Raji (cell line): ENCODE measurements around the gene MAU2.

ENCODE experiments used
- POLR2A ChIP-seq: IDR thresholded peaks from 2 replicates; pipeline ENCODE4 v1.6.1; 2011; ENCODE audit warnings: low read depth, low read length, control low read depth; ENCODE audit not compliant: insufficient read depth

Gene MAU2

DNA sequence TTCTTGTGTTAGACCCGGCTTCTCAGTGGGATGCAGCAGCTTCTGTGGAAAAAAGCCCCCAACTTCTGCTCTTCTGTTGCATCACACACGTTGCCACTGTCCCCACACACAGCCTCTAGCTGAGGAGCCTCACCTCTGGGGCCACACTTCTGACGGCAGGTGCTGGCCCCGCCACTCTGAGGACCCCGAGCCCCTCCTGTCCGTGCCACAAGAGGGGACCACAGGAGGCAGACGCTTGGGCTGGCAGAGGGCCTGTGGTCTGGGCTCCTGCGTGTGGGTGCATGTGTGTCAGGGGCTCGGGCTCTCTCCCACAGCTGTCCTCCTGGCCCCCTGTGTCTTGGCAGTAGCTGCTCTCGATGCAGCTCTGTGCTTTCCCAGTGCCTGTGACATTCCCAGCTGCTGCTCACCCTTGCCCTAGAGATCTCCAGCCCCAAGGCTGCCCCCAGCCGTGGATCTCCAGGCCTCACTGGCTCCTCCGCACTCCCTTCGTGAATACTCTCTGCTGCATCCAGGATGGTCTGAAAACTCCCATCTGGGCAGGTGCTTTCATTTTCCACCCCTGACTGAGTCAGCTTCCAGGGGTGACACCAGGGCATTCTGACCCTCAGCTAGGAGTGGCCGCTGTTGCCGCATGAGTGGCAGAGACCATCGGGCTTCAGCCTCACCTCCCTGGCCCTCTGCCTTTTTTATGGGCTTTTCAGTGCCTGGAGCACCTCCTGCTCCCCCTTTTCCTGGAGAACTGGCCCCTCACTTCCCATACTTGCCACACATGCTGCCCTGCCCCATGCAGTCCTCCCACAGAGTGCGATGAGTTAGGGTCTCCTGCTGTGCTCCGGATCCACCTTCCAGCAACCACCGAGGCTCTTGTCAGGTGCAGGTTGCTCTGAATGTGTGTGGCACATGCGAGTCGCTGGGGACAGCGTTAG lies 13.7 kb downstream of the MAU2 start:
- no peak for TF ChIP-seq POLR2A

DNA sequence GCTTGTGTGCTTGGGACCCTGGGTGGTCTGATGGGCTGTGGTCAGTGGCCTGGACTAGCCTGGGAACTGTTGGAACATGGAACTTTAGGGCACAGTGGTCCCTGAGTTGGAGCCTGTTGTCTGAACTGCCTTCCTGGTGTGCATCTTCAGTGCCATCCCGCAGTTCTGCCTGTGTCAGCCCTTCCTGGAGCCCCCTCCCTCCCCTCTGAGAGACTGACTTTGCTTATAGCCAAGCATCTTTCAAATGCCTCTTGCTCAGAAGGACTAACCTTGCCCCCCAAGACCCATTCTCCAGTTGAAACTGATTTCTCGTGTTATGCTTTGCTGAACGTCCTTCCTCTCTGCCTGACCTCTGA lies 14.3 kb downstream of the MAU2 start:
- no peak for TF ChIP-seq POLR2A

GRCh38 chr19:19335408-19336158 lies 15.0 kb downstream of the MAU2 start:
- no peak for TF ChIP-seq POLR2A

DNA sequence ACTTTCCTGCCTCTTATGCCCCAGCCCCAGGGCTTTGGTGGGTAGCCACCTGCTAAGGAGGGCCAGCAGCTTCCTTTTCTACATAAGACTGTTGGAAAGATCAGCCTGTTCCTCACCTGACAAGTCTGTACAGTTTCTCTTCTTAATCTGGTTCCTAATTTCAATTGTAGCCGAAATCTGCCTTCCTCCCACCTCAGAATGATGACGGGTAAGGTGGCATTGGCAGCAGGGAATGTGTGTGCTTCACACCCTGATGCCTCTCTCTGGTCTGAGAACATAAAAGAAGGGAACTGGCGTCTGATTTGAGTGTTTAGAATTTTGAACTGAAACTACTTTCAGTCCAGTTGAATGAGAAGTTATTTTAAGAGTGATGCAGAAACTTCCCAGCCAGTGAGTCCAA lies 16.0 kb downstream of the MAU2 start:
- no peak for TF ChIP-seq POLR2A

GRCh38 chr19:19337120-19337519 lies 16.5 kb downstream of the MAU2 start:
- no peak for TF ChIP-seq POLR2A

DNA sequence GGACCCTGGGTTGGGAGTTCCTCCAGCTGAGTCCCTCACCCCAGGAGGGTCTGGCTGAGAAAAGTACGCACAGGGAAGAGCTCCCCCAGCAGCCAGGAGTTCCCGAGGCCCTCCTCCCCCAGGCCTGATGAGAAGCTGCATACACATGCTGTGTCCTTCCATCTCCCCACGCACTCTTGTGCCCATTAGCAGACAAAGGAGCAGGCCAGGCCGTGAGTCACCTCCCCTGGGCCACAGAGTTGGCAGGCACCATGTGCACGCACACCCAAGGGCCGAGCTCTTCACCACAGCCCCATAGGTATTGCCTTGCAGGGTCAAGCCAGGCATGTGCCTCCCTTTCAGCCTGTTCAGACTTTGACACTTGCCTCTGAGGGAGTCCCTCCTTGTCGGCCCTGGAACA lies 17.5 kb downstream of the MAU2 start:
- no peak for TF ChIP-seq POLR2A

GRCh38 chr19:19341026-19341425 lies 20.4 kb downstream of the MAU2 start:
- no peak for TF ChIP-seq POLR2A

- no peak for TF ChIP-seq POLR2A
These were observed 21.7 kb downstream of the MAU2 start for GRCh38 chr19:19342086-19343015.

DNA sequence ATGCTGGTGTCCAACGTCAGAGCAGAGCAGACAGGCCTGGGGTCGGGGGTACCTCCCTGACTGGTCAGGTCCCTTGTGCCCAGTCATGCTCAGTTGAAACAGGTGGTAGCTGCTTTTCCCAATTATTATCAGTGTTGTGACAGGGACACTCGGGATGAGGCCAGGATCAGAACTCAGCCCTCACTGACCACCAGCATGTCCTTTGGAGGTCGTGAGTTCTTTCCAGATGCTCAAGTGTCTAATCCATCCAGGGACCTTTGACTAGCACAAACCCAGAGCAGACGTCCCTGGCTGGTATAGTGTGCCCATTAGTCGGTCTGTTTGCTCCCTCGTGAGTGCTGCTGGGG lies 22.4 kb downstream of the MAU2 start:
- no peak for TF ChIP-seq POLR2A

DNA sequence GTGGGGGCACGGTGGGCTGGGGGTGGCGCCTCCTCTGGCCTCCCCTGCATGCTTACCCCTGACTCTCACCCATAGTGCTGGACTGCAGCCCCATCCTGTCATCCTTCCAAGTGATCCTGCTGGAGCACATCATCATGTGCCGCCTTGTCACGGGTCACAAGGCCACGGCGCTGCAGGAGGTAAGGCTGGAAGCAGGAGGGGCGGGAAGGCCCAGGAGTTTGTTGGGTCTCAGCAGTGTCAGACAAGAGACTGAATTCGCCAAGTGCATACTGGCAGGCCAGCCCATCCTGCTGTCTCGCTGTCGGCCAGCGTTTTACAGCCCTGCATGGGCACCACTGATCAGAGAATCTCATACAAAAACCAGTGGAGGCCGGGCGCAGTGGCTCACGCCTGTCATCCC lies 23.1 kb downstream of the MAU2 start:
- TF ChIP-seq POLR2A: no peak

DNA sequence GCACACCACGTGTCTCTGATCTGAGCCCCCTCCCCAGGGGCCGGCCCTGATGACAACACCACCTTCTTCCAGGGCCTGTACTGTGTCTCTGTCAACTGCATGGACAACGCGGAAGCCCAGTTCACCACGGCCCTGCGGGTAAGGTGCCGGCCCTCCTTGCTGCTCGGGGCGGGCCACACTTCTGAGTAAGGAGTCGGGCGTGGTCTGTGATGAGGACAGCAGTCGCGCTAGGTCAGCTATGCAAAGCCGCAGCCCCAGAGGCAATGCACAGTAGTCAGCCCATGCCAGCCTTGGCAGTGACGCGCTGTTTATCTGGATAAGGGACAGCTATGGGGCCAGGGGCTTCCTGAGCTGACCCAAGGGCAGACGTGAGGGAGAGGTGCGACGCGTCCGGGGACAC lies 24.6 kb downstream of the MAU2 start:
- no peak for TF ChIP-seq POLR2A

- no peak for TF ChIP-seq POLR2A
These were observed 25.3 kb downstream of the MAU2 start for GRCh38 chr19:19345970-19346369.

- TF ChIP-seq POLR2A: no peak
These were observed 26.9 kb downstream of the MAU2 start for GRCh38 chr19:19347401-19348110.

DNA sequence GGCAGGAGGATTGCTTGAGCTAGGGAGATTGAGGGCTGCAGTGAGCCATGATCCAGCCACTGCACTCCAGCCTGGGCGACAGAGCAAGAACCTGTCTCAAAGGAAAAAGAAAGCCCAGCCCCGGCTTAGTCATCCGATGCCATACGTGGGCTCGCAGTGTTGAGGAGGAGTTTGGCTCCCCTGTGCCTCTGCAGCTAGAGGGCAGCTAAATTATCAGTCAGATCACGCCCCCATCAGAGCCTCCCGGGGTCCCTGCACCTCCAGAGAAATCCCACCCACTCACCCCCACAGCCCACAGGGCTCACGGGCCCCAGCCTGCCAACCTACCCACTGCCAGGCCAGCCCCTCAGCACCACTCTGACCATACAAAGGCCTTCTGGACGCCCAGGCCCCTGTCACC lies 27.6 kb downstream of the MAU2 start:
- no peak for TF ChIP-seq POLR2A

GRCh38 chr19:19349365-19349764 lies 28.7 kb downstream of the MAU2 start:
- no peak for TF ChIP-seq POLR2A
